HS-27A (cell line): ENCODE results near the gene LYG1.

Experiments
- DNase-seq: peaks from one replicate; pipeline ENCODE4 v3.0.0-alpha.2; 2012; ENCODE audit warnings: low read depth, missing footprints

LYG1 gene

DNA sequence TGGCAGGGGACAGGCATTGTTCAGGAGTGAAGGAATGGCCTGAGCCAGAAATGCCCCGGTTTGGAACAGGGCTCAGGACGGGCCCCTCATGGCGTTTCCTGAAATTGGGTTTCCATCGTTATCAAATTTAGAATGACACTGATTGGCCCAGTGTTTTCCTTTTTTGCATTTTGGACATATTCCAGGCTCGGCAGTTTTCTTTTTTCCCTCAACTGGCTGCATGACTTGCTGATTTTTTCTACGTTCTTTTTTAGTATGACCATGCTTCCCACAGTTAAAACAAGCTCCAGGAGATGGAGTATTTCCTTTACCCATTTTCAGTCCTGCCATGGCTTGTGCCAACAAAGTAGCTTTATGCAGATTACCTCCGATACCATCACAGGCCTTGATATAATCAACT, 25.1 kb downstream of the LYG1 start:
- DNase-seq: no peak

DNA sequence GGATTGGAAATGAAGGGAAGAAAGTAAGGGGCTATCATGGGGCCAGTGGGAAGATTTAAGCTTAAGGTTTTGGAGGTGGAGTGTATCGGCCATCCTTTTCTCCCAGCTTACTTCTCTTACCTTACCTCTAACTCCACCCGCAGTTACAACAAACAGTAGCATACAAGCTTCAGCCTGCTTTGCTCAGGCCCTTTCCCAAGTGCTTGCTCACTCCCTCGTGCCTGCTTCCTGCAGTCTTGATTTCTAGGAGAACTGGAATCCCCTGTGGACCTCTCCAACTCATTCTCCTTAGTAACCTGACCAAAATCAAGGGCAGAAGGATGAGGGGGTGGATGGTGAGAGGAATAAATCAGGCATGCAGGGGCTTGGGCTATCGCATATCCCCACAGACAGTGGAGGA, 39.8 kb downstream of the LYG1 start:
- DNase-seq: no peak

DNA sequence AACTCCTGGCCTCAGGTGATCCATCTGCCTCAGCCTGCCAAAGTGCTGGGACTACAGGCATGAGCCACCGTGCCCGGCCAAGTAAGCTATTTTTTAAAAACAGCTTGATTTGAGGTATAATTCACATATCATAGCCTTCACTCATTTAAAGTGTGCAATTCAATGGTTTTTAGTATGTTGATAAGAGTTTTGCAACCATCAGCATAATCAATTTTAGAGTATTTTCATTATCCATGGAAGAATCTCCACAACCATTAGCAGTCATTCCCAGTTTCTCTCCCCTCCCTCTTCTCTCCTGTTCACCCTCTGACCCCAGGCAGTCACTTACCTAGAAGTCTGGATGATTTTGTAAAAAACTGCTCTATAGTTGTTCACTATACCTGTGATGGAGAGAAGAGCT, 40.8 kb downstream of the LYG1 start:
- DNase-seq: no peak

DNA sequence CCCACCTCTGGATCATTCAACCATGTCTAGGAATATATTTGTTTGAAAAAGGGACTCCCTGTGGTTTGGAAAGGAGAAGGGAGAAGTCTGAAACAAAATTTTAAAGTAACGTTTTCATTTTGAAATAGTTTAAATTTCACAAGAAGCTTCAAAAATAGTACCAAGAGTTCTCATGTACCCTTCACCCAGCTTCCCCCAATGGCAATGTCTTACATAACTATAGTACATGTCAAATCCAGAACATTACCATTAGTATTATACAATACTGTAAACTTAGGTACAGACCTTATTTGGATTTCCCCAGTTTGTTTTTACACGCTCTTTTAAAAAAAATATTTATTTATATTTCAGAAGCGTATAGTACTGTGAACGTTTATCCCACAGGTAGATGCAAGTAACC, 41.5 kb downstream of the LYG1 start:
- no peak for DNase-seq

DNA sequence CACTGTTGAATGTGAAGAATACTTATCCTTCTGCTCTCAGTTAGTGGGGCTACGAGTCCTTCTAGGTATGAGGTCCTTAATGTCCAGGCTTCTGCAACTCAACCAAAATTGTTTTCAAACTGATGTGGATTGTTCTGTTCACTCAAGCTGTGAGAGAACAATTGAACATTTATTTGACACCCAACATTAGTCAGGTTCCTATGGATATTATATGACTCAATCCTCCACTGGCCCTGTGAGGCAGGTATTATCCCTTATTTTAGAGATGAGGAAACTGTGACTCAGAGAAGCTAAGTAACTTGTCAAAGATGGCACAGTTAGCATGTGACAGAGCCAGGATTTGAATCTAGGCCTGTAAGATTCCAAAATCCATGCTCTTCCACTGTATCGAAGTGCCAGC, 44.3 kb downstream of the LYG1 start:
- DNase-seq: no peak

DNA sequence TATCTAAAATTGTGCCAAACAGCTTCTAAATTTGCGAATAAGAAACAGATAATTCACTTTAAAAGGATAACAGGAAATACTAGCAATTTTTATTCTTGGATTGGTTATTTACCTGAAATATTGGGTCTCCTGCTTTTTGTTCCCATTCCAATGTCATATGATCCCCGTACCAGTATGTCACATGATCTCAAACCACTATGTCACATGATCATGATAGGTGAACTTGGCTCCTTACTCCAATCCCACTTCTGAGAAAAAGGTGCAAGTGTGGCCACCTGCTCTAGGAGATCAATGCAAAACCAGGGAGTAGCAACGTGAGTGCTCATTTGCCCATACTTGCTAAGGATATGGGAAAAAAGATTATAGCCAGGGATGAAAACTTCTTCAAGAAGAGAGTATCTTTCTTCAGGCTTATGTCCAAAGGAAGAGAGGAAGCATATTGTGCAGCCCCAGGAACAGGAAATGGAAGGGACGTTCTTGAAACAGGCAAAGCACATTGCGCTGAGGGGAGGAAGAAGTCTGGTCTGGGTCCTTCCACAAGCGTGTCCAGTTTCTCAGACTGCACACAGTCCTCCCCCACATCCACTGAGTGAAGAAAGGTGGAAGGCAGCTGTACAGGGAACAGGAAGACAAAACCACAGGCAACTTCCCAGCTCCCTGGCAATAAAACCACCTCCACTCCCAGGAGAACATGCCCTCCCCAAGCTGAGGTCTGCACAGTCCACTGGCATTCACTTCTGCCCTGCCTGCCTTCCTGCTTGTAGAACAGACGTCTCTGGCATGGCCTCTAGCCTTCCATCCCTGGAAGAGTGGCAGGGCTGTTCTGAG, 45.3 kb downstream of the LYG1 start, which contains the start of gene LYG2:
Gene LYG2, minus strand, starts transcription at position 176 of the 828 bp plus-strand sequence. CDS start 1,406 bp downstream, outside the sequence.
- no peak for DNase-seq

DNA sequence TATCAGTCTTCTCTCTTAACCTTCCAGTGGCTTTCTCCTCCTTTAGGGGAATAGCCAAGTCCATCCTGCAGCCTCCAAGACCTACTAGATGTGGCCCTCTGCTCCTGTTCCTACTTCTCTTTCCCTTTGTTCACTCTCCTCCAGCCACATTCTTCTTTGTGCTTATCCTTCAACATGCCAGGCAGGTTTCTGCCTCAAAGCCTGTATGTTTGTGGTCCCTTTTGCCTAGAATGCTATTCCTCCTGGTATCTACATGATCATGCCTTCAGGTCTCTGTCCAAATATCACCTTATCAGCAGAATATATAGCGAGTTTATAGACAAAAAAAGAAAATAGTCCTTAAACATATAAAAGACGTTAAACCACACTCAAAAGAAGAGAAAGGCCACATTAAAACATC, 51.0 kb downstream of the LYG1 start:
- no peak for DNase-seq

DNA sequence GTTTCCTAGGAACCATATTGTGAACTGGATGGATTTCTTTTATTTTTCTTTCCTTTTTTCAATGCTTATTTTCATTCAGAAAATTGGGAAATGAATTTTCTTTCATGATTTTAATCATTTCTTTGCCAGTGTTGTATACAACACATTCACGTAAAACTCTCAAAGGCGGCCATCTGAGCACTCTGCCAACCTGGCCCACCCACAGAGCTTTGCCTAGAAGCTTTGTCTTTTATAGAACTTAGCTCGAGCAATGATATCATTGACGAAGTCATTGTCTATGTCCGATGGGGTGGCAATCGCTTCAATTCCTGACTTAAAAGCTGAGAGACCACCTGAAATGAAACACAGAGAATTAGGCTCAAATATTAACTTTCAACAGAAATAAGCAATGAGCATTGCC, 58.8 kb downstream of the LYG1 start:
- DNase-seq: no peak

DNA sequence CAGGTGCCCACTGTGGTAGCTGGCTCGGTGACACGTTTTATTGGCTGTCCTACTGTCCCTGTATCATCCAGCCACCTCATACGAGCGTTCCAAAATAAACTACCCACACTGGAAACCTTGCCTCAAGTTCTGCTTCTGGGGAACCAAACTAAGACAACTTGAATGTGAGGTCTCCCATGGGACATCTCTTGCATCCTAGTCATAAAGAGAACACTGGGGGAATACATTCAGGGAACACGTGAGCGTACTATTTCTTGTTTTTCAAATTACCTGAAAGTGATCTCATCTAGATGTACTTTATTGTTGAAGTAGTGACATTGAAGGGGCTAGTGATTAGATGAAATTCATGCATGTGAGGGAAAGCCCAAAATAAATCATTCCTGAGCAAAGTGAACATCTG, 60.6 kb downstream of the LYG1 start:
- no peak for DNase-seq

DNA sequence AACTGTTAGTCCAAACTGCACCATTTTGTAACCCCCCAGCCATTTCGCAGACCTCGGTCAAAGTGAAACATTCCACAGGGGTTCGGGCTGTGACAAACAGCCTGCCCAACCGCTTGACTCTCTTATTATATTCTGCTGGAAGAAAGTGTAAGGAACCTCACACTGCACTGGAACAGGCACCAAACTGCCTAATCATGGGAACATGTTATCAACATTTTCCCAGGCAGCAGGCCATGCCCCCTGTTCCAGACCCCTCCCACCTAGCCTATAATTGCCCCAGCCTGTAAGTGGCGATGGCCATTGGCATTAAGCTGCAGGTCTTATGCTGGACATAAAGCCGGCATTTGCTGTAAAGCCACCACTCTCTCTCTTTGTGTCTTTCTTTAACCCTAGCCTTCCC, 62.4 kb downstream of the LYG1 start:
- no peak for DNase-seq
